ENCODE measurements around the gene WNT3A.

GRCh38 chr1:228035844-228036243, 29.0 kb downstream of the WNT3A start:
- TF ChIP-seq EZH2 (IDR thresholded peaks at IDR 0.05; ENCODE audit: low read length): no peak
- no peak for TF ChIP-seq CTCF (optimal IDR thresholded peaks at IDR 0.05 in 1 of 3, IDR thresholded peaks at IDR 0.05 in 1 of 3, conservative IDR thresholded peaks at IDR 0.05 in 1 of 3; ENCODE audit: extremely low read depth in 1 of 3, insufficient read depth in 2 of 3, low read length in 3 of 3)

All from keratinocyte (primary cell).